H1 (cell line): Measurements from ENCODE around the gene CCR2. TPM values are rescaled to one million over a fixed set of nuclear protein-coding genes. Genes with fewer than 3 reads are reported as not detected.

Experiments used
- CTCF ChIA-PET: fragments of 300-600 bp; sonication (Branson Sonifier 250); formaldehyde crosslinking; loops from one replicate; lab custom pipeline; 2021; ENCODE audit not compliant: partially characterized antibody; lab: Charles Lee
- POLR2A ChIA-PET: fragments of 300-600 bp; sonication (Branson Sonifier 250); formaldehyde crosslinking; loops from one replicate; lab custom pipeline; 2021; ENCODE audit warnings: inconsistent platforms; ENCODE audit not compliant: partially characterized antibody; lab: Charles Lee
- DNase-seq, 2 experiments: peaks; one replicate each; pipeline versions ENCODE4 v3.0.0 to v3.0.0-alpha.2; 2010 to 2022; ENCODE audit warnings: low spot score in 2 of 2, low read depth in 1 of 2, mixed read lengths in 1 of 2
- FAIRE-seq: peaks from 2 replicates; lab custom pipeline; 2011; peaks lifted over from hg19 to GRCh38; lab: Jason Lieb, UNC
- H2AFZ ChIP-seq: 2 replicates; pipeline ENCODE4 v1.8.1; 2012; ENCODE audit warnings: low read length, inconsistent platforms
- H2AK5ac ChIP-seq: 2 replicates; pipeline ENCODE4 v1.6.1; 2013; ENCODE audit warnings: low read depth, low read length
- H2BK120ac ChIP-seq: replicated peaks from 2 replicates; pipeline ENCODE3; 2013; ENCODE audit warnings: low read depth, low read length, inconsistent platforms
- H2BK12ac ChIP-seq: 2 replicates; pipeline ENCODE4 v1.6.1; 2013; ENCODE audit warnings: low read depth, low read length
- H2BK15ac ChIP-seq: 2 replicates; pipeline ENCODE4 v1.6.1; 2013; ENCODE audit warnings: low read length
- H2BK20ac ChIP-seq: 2 replicates; pipeline ENCODE4 v1.6.1; 2013; ENCODE audit warnings: low read length
- H2BK5ac ChIP-seq: 2 replicates; pipeline ENCODE4 v1.6.1; 2013; ENCODE audit warnings: low read depth, low read length
- H3K14ac ChIP-seq: 2 replicates; pipeline ENCODE4 v1.6.1; 2013; ENCODE audit warnings: inconsistent platforms; ENCODE audit not compliant: insufficient read length
- H3K18ac ChIP-seq: 2 replicates; pipeline ENCODE4 v1.6.1; 2013; ENCODE audit warnings: low read length; ENCODE audit errors: extremely low read depth
- H3K23ac ChIP-seq: 2 replicates; pipeline ENCODE4 v1.6.1; 2013; ENCODE audit warnings: inconsistent platforms; ENCODE audit not compliant: insufficient read length
- H3K23me2 ChIP-seq: 2 replicates; pipeline ENCODE4 v1.6.1; 2013; ENCODE audit warnings: low read depth, low read length
- H3K27ac ChIP-seq: 2 replicates; pipeline ENCODE4 v1.6.1; 2011; ENCODE audit warnings: low read depth, low read length, inconsistent platforms
- H3K27me3 ChIP-seq, 4 experiments: replicated peaks in 1 of 4; 1 replicate in 1 of 4; 2 replicates in 3 of 4; pipeline versions ENCODE4 v1.6.1 to v1.8.1; 2011 to 2013; ENCODE audit warnings: low read length in 3 of 4, mild to moderate bottlenecking in 3 of 4, inconsistent platforms in 2 of 4, mixed read lengths in 2 of 4, moderate library complexity in 1 of 4; ENCODE audit not compliant: control insufficient read depth in 3 of 4, insufficient read depth in 3 of 4; ENCODE audit errors: extremely low read depth in 1 of 4
- H3K36me3 ChIP-seq, 4 experiments: 2 replicates each; pipeline versions ENCODE4 v1.6.1 to v1.8.1; 2011 to 2013; ENCODE audit warnings: mild to moderate bottlenecking in 4 of 4, low read length in 3 of 4, moderate library complexity in 2 of 4, control low read depth in 1 of 4, inconsistent platforms in 1 of 4; ENCODE audit not compliant: insufficient read depth in 4 of 4, control insufficient read depth in 2 of 4
- H3K4ac ChIP-seq: replicated peaks from 2 replicates; pipeline ENCODE3; 2013; ENCODE audit warnings: low read length, low read depth, mixed read lengths, inconsistent platforms; ENCODE audit not compliant: insufficient read length
- H3K4me1 ChIP-seq, 4 experiments: replicated peaks in 1 of 4; 1 replicate in 1 of 4; 2 replicates in 3 of 4; pipeline versions ENCODE4 v1.6.1 to v1.8.1; 2011 to 2013; ENCODE audit warnings: low read length in 3 of 4, inconsistent platforms in 2 of 4, mixed read lengths in 1 of 4; ENCODE audit not compliant: insufficient read depth in 4 of 4, control insufficient read depth in 3 of 4
- H3K4me2 ChIP-seq, 2 experiments: 2 replicates each; pipeline versions ENCODE4 v1.6.1 to v1.8.1; 2011 to 2013; ENCODE audit warnings: low read depth in 2 of 2, low read length in 2 of 2, control low read depth in 1 of 2, inconsistent platforms in 1 of 2, mild to moderate bottlenecking in 1 of 2; ENCODE audit not compliant: insufficient read depth in 1 of 2
- H3K4me3 ChIP-seq, 4 experiments: fragments of 200-600, 300-600 bp in 1 of 4; sonication (generic), shearing (Covaris generic), sonication (Bioruptor Twin) in 1 of 4; 2 replicates each; pipeline versions ENCODE4 v1.5.1 to v1.8.1; 2011 to 2016; ENCODE audit warnings: low read length in 4 of 4, low read depth in 3 of 4, control low read depth in 2 of 4, inconsistent platforms in 2 of 4, mild to moderate bottlenecking in 2 of 4, mixed read lengths in 1 of 4, moderate library complexity in 1 of 4; ENCODE audit not compliant: insufficient read depth in 2 of 4; ENCODE audit errors: extremely low read depth in 1 of 4
- H3K56ac ChIP-seq: replicated peaks from 2 replicates; pipeline ENCODE3; 2013; ENCODE audit warnings: low read depth, mild to moderate bottlenecking, mixed read lengths, low read length, inconsistent platforms; ENCODE audit not compliant: insufficient read length
- H3K79me1 ChIP-seq: 2 replicates; pipeline ENCODE4 v1.6.1; 2013; ENCODE audit warnings: low read depth, low read length, control low read depth
- H3K79me2 ChIP-seq, 2 experiments: 2 replicates each; pipeline versions ENCODE4 v1.6.1 to v1.8.1; 2012 to 2013; ENCODE audit warnings: low read length in 2 of 2, mild to moderate bottlenecking in 2 of 2, inconsistent platforms in 1 of 2; ENCODE audit not compliant: insufficient read depth in 2 of 2, control insufficient read depth in 1 of 2
- H3K9ac ChIP-seq, 4 experiments: replicated peaks in 1 of 4; 1 replicate in 1 of 4; 2 replicates in 3 of 4; pipeline versions ENCODE4 v1.6.1 to v1.8.1; 2011 to 2013; ENCODE audit warnings: low read depth in 3 of 4, low read length in 3 of 4, control low read depth in 2 of 4, mild to moderate bottlenecking in 2 of 4, moderate library complexity in 2 of 4, inconsistent platforms in 1 of 4; ENCODE audit errors: extremely low read depth in 1 of 4
- H3K9me3 ChIP-seq, 2 experiments: 2 replicates each; pipeline versions ENCODE4 v1.6.1 to v1.8.1; 2012 to 2013; ENCODE audit warnings: mild to moderate bottlenecking in 2 of 2, moderate library complexity in 2 of 2, control low read depth in 1 of 2, inconsistent platforms in 1 of 2, low read depth in 1 of 2, low read length in 1 of 2, mixed read lengths in 1 of 2; ENCODE audit not compliant: insufficient read depth in 2 of 2
- H4K20me1 ChIP-seq, 2 experiments: replicated peaks in 1 of 2; 2 replicates each; pipeline versions ENCODE3 to v1.8.1; 2011 to 2013; ENCODE audit warnings: inconsistent platforms in 2 of 2, low read length in 2 of 2, mild to moderate bottlenecking in 1 of 2; ENCODE audit not compliant: insufficient read depth in 2 of 2, control insufficient read depth in 1 of 2
- H4K5ac ChIP-seq: 2 replicates; pipeline ENCODE4 v1.6.1; 2013; ENCODE audit warnings: low read length, low read depth, mixed read lengths, inconsistent platforms; ENCODE audit not compliant: insufficient read length
- H4K8ac ChIP-seq: 2 replicates; pipeline ENCODE4 v1.8.0; 2013; ENCODE audit warnings: mild to moderate bottlenecking, moderate library complexity, low read length, inconsistent platforms; ENCODE audit not compliant: insufficient read depth; ENCODE audit errors: extremely low read depth
- H4K91ac ChIP-seq: replicated peaks from 2 replicates; pipeline ENCODE3; 2013; ENCODE audit warnings: low read length, mixed read lengths, inconsistent platforms; ENCODE audit not compliant: insufficient read length
- ASH2L ChIP-seq: fragments of 200-600, 300-600 bp; sonication (generic); IDR thresholded peaks from one replicate; pipeline ENCODE4 v1.7.1; 2017; ENCODE audit warnings: low read length
- BCL11A ChIP-seq, 2 experiments: IDR thresholded peaks; one replicate each; pipeline ENCODE4 v1.6.1; 2011; ENCODE audit warnings: low read depth in 2 of 2, low read length in 2 of 2, mild to moderate bottlenecking in 2 of 2
- BRCA1 ChIP-seq: IDR thresholded peaks from 2 replicates; pipeline ENCODE4 v1.6.1; 2012; ENCODE audit warnings: low read depth, low read length, improper control_type of control experiment
- CREB1 ChIP-seq: IDR thresholded peaks from 2 replicates; pipeline ENCODE4 v1.6.1; 2012; ENCODE audit warnings: inconsistent platforms
- KDM5A ChIP-seq: fragments of 200-600 bp; IDR thresholded peaks from 2 replicates; pipeline ENCODE4 v1.7.1; 2012; ENCODE audit warnings: mild to moderate bottlenecking, low read length, inconsistent platforms, mixed read lengths
- MAX ChIP-seq: IDR thresholded peaks from 2 replicates; pipeline ENCODE4 v1.6.1; 2012; ENCODE audit warnings: inconsistent platforms
- RNF2 ChIP-seq: fragments of 200-900, 300-1000 bp; sonication (generic); IDR thresholded peaks from 2 replicates; pipeline ENCODE4 v1.7.1; 2016; ENCODE audit warnings: borderline replicate concordance, low read depth, mild to moderate bottlenecking, antibody characterized with exemption, low read length; ENCODE audit not compliant: poor library complexity, severe bottlenecking; ENCODE audit errors: missing control alignments
- TAF1 ChIP-seq: IDR thresholded peaks from 2 replicates; pipeline ENCODE4 v1.6.1; 2011; ENCODE audit warnings: mild to moderate bottlenecking, low read depth, low read length
- ZNF274 ChIP-seq: IDR thresholded peaks from 2 replicates; pipeline ENCODE4 v1.7.0; 2012; ENCODE audit warnings: low read length, borderline replicate concordance; ENCODE audit errors: extremely low read depth
- WGBS, 2 experiments: shearing (Covaris generic) in 1 of 2; methylation state at CpG; one replicate each; pipeline versions ENCODE4 v1.1.6 to v1.1.7; 2013 to 2015; ENCODE audit warnings: low lambda C conversion rate in 2 of 2, mixed read lengths in 2 of 2, inconsistent platforms in 1 of 2, low coverage in 1 of 2, missing lambda C conversion rate in 1 of 2; ENCODE audit not compliant: insufficient replicate concordance in 2 of 2, insufficient coverage in 1 of 2, insufficient read length in 1 of 2; ENCODE audit errors: extremely low coverage in 1 of 2, missing lambda C conversion rate in 1 of 2; 5-methylcytosine and 5-hydroxymethylcytosine counted together
- polyA plus RNA-seq, 7 experiments: library from polyadenylated mRNA; depleted of rRNA in 3 of 7; stranded (reverse) in 5 of 7; unstranded in 2 of 7; fragments of >200 nt in 5 of 7; fragments of 200-250 nt in 2 of 7; gene quantifications; 1 replicate in 5 of 7; 2 replicates in 1 of 7; 4 replicates in 1 of 7; pipeline versions ENCODE4 v1.2.1 to v1.2.3, GENCODE V29; 2011 to 2013; ENCODE audit warnings: missing spikeins in 2 of 7, mixed read lengths in 2 of 7
- total RNA-seq: library from RNA; stranded (reverse); fragmentation: NEBNext Ultra II Directional; extraction: Animal tissue kit (Norgen Biotek cat#: 25700); gene quantifications from 2 replicates; pipeline ENCODE4 v1.2.1, GENCODE V29; 2021
- TF ChIP-seq, protein P1 (sequence below): IDR thresholded peaks from 2 replicates; pipeline ENCODE4 v1.6.1; 2012; ENCODE audit warnings: inconsistent platforms
- TF ChIP-seq, protein P2 (sequence below), 3 experiments: IDR thresholded peaks; 1 replicate in 2 of 3; 2 replicates in 1 of 3; pipeline versions ENCODE4 v1.5.1 to v1.6.1; 2011; ENCODE audit warnings: low read length in 3 of 3, mild to moderate bottlenecking in 3 of 3, inconsistent platforms in 2 of 3, low read depth in 1 of 3, moderate library complexity in 1 of 3; ENCODE audit not compliant: insufficient read depth in 1 of 3; ENCODE audit errors: control extremely low read depth in 1 of 3

Gene CCR2
- total and polyA plus RNA-seq, 2 of the 8 experiments (the other 6 are each of a cell fraction or from before 2014, with no cell fraction given) = not detected

DNA sequence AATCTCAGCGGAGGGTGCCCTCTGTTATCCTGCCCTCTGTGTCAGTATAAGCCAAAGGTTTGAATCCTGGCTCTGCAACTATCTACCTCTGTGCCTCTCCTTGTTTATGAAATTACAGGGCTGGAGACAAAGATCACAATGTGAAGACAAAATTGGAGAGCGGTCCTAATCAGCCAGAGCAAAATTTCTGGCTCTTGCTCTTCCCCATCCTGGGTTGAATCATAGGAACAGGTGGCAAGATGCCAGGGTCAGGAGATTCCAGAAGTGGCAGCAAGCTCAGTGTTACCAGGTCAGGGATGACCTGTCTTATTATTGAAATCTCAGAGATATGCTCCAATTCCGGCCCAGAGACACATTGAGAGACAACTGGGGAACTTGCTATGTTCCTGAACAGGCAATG is 2.3 kb upstream of the CCR2 start:
- Histone ChIP-seq H3K18ac (no peak overlapping the region), H2AK5ac (no peak overlapping the region), H3K4me2 (no peak overlapping the region), H3K56ac (no peak overlapping the region), H3K79me1 (no peaks in the 10 kb centered on the region), H4K91ac (no peak overlapping the region), H3K27me3 (no peaks in the 10 kb centered on the region), H3K9me3 (no peaks in the 10 kb centered on the region; a peak in 1 of 4 replicates), H3K4ac (no peak overlapping the region), H3K79me2 (no peaks in the 10 kb centered on the region), H3K14ac (no peak overlapping the region), H3K27ac (no peak overlapping the region), H2BK12ac (no peak overlapping the region), H3K23ac (no peak overlapping the region), H3K36me3 (no peaks in the 10 kb centered on the region), H4K8ac (no peak overlapping the region), H2BK5ac (no peak overlapping the region), H2BK20ac (no peak overlapping the region), H3K4me3 (no peak overlapping the region), H3K23me2 (no peaks in the 10 kb centered on the region), H4K5ac (no peak overlapping the region), H4K20me1 (no peaks in the 10 kb centered on the region), H2AFZ (no peak overlapping the region), H3K4me1 (no peaks in the 10 kb centered on the region; a peak in 1 of 7 replicates), H2BK120ac (no peak overlapping the region), H3K9ac (no peak overlapping the region), H2BK15ac (no peak overlapping the region)
- POLR2A ChIA-PET = no interaction called here
- CTCF ChIA-PET = interaction anchor here (0.8 to 1.4 kb wide), 5 partner anchors 12 to 284 kb away, joined by 3 to 6 read pairs (median 3); no protein-coding TSS in a partner anchor
- FAIRE-seq = no peak
- 80% methylated on average over 3 of the region's 3 CpGs; no CpG with 5 or more reads in 1 of the 2 experiments for WGBS, 2 experiments
- DNase-seq = no peak
- TF ChIP-seq, protein P1, sequence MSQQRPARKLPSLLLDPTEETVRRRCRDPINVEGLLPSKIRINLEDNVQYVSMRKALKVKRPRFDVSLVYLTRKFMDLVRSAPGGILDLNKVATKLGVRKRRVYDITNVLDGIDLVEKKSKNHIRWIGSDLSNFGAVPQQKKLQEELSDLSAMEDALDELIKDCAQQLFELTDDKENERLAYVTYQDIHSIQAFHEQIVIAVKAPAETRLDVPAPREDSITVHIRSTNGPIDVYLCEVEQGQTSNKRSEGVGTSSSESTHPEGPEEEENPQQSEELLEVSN = no peak
- no peak for TF ChIP-seq ASH2L
- no peak for TF ChIP-seq MAX
- no peak for TF ChIP-seq BRCA1
- no peak for TF ChIP-seq RNF2
- no peak for TF ChIP-seq CREB1
- TF ChIP-seq ZNF274 = no peak
- no peak for TF ChIP-seq BCL11A (IDR thresholded peaks at IDR 0.05; ENCODE audit: low read depth in 2 of 2, low read length in 2 of 2)
- TF ChIP-seq, protein P2, sequence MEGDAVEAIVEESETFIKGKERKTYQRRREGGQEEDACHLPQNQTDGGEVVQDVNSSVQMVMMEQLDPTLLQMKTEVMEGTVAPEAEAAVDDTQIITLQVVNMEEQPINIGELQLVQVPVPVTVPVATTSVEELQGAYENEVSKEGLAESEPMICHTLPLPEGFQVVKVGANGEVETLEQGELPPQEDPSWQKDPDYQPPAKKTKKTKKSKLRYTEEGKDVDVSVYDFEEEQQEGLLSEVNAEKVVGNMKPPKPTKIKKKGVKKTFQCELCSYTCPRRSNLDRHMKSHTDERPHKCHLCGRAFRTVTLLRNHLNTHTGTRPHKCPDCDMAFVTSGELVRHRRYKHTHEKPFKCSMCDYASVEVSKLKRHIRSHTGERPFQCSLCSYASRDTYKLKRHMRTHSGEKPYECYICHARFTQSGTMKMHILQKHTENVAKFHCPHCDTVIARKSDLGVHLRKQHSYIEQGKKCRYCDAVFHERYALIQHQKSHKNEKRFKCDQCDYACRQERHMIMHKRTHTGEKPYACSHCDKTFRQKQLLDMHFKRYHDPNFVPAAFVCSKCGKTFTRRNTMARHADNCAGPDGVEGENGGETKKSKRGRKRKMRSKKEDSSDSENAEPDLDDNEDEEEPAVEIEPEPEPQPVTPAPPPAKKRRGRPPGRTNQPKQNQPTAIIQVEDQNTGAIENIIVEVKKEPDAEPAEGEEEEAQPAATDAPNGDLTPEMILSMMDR (IDR thresholded peaks at IDR 0.05; ENCODE audit: control extremely low read depth in 1 of 3, insufficient read depth in 1 of 3, low read depth in 1 of 3, low read length in 3 of 3) = no peak
- no peak for TF ChIP-seq KDM5A
- TF ChIP-seq TAF1 = no peak
